ENCODE results near the gene WBP1L. TPM values are rescaled to one million over a fixed set of nuclear protein-coding genes. Genes with fewer than 3 reads are reported as not detected.

Gene WBP1L
- total RNA-seq, 4 donors from 2014 or later = 103 to 204 (median 145) TPM

DNA sequence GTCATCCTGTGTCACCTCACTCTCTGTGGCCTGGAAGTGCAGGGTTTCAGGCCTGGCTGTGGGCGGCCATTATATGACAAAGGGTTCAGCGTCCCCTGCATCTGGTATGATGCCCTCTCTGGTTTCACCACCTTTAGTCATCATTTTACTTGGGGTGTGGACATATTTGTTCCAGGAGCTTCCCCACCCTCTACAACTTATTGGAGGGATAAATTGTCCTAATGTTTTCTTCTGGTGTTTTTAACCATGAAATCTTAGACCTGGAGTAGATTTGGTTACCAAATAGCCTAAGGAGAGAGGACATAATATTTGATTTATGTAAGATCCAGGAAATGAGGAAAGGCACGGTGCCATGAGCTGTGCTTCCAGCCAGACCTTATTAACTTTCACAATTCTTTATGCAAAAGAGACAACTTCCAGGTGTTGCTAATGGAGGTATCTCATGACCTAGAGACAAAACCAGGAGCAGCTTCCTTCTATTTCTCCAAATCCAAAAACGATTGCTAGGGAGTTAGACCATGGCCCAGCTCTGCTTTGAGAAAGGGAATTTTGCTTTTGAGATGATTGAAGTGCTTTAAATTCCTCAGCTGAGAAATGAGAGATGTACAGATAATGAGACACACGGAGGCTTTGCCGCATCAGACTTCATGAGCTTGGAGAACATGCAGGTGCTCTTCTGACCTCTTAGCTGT lies 20.9 kb downstream of the WBP1L start:
- no peaks in the 10 kb centered on the region for H3K27me3 ChIP-seq

DNA sequence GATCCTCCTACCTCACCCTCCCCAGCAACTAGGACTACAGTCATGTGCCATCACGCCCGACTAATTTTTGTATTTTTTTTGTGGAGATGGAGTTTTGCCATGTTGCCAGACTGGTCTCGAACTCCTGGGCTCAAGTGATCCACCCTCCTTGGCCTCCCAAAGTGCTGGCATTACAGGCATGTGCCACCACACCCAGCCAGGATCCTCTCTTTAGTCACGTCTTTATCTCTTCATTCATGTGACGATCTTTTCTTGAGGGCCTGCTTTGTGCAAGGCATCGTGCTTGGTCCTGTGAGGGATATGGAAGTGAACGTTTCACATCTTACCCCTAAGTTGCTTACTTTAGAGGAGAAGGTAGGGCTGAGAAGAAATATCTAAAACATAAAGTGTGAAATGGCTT lies 21.6 kb downstream of the WBP1L start:
- Histone ChIP-seq H3K27me3 (no peaks in the 10 kb centered on the region), H3K36me3 (no peaks in the 10 kb centered on the region), H3K4me1 (peaks cover 22 to 49% of the 10 kb centered on the region in 2 donors), H3K4me3 (no peak overlapping the region), H3K9me3 (no peaks in the 10 kb centered on the region), H3K27ac (no peak overlapping the region)
- intact Hi-C loops (cut with DNase I; ENCODE audit: low total_unique reads) = no loop called here
- ATAC-seq (no peak), DNase-seq (no peak)
- TF ChIP-seq, protein P1, sequence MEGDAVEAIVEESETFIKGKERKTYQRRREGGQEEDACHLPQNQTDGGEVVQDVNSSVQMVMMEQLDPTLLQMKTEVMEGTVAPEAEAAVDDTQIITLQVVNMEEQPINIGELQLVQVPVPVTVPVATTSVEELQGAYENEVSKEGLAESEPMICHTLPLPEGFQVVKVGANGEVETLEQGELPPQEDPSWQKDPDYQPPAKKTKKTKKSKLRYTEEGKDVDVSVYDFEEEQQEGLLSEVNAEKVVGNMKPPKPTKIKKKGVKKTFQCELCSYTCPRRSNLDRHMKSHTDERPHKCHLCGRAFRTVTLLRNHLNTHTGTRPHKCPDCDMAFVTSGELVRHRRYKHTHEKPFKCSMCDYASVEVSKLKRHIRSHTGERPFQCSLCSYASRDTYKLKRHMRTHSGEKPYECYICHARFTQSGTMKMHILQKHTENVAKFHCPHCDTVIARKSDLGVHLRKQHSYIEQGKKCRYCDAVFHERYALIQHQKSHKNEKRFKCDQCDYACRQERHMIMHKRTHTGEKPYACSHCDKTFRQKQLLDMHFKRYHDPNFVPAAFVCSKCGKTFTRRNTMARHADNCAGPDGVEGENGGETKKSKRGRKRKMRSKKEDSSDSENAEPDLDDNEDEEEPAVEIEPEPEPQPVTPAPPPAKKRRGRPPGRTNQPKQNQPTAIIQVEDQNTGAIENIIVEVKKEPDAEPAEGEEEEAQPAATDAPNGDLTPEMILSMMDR (IDR thresholded peaks at IDR 0.05 in 4 of 5, conservative IDR thresholded peaks at IDR 0.05 in 1 of 5) = no peak
- TF ChIP-seq POLR2A (IDR thresholded peaks at IDR 0.05) = no peak
- in situ Hi-C loops (cut with MboI; ENCODE audit: low sequenced_read_pairs in 4 of 4) = no loop called here

More for the DNA sequence above, 20.9 kb downstream of the WBP1L start:
- Histone ChIP-seq H3K4me1 (peaks cover 16 to 42% of the 10 kb centered on the region in 2 donors), H3K27ac (peak overlapping the region in 2 of 4 donors; percentile 17 to 38), H3K36me3 (no peaks in the 10 kb centered on the region), H3K9me3 (no peaks in the 10 kb centered on the region), H3K4me3 (no peak overlapping the region)
- TF ChIP-seq POLR2A (IDR thresholded peaks at IDR 0.05) = no peak
- TF ChIP-seq, protein P1 (IDR thresholded peaks at IDR 0.05 in 4 of 5, conservative IDR thresholded peaks at IDR 0.05 in 1 of 5) = no peak
- intact Hi-C loops (cut with DNase I; ENCODE audit: low total_unique reads) (no loop called here), in situ Hi-C loops (cut with MboI; ENCODE audit: low sequenced_read_pairs in 4 of 4) (no loop called here)
- no peak for DNase-seq
- ATAC-seq = peak in 1 of 2 donors; percentile 51

DNA sequence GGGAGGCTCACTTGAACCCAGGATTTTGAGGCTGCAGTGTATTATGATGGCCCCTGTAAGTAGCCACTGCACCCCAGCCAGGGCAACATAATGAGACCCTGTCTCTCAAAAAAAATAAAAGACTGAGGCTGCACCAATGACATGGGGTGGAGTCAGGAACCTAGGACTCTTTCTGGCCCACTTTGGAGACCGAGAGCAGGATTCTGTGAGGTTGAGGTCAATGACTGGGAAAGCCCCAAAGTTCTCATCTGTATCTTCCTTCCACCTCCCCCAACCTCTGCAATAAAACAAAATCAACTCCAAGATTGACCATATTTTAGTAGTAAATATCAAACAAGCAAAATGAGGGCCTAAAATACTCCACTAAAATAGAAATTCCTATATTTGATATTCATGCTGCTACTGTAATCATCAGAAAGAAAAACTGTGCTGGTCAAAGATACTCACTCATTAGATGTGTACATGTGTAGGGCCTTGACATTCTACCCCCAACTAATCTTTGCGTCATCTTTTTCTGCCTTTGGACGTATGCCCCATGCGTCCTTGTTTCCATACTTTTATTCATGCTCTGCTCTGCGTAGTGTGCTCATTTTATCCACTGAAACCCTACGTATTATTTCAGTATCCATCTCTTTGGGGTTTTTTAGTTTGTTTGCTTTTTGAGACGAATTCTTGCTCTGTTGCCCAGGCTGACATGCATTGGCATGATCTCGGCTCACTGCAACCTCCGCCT lies 23.8 kb downstream of the WBP1L start:
- TF ChIP-seq POLR2A (IDR thresholded peaks at IDR 0.05) = no peak
- TF ChIP-seq, protein P1 (IDR thresholded peaks at IDR 0.05 in 4 of 5, conservative IDR thresholded peaks at IDR 0.05 in 1 of 5) = no peak
- intact Hi-C loops (cut with DNase I; ENCODE audit: low total_unique reads) = no loop called here
- Histone ChIP-seq H3K27ac (peak overlapping the region in 1 of 4 donors; percentile 14), H3K36me3 (no peaks in the 10 kb centered on the region), H3K9me3 (no peaks in the 10 kb centered on the region), H3K27me3 (no peaks in the 10 kb centered on the region), H3K4me3 (no peak overlapping the region), H3K4me1 (peaks cover 39 to 68% of the 10 kb centered on the region in 2 donors)
- ATAC-seq (no peak), DNase-seq (no peak)
- in situ Hi-C loops (cut with MboI; ENCODE audit: low sequenced_read_pairs in 4 of 4) = no loop called here

DNA sequence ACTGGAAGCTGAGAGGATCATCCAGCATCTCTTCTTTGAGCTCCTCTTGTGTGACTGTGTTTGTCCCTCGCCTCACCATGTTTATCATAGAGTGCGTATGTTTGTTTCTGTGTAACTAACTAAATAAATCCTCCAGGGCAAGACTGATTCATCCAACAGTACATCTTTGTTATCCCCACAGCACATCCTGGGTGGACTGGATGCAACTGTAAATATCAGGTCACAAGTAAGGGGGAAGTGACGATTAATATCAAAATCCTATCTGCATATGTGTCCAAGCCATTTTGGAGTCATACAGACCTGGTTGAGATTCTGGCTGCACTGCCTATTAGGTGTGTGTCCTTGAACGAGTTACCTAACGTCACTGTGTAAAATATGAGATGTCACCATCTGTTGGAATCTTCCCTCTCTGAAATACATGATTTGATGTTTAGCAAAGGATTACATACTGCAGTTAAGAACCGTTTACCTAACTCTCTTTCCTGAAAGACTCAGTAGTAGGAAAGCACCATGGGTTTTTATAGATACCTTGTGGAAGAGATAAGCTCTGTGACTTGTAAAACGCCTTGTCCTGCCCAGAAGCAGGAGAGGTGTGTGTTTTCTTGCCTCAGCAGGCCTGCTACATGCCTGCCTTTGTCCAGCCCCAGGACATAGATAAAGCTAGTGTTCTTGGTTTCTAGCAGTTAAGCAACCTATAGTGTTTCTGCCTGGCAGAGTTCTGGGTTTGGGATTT lies 25.8 kb downstream of the WBP1L start:
- Histone ChIP-seq H3K27me3 (no peaks in the 10 kb centered on the region), H3K36me3 (no peaks in the 10 kb centered on the region), H3K27ac (peak overlapping the region; percentile 91 to 100 (median 96)), H3K4me3 (no peak overlapping the region), H3K4me1 (peaks cover 54 to 76% of the 10 kb centered on the region in 2 donors), H3K9me3 (no peaks in the 10 kb centered on the region)
- DNase-seq = no peak
- intact Hi-C loops (cut with DNase I; ENCODE audit: low total_unique reads) (loop anchor here (2.0 to 10.0 kb wide), 2 partner anchors 17 to 265 kb away; partner anchors contain the start of genes ACTR1A and SUFU), in situ Hi-C loops (cut with MboI; ENCODE audit: low sequenced_read_pairs in 4 of 4) (no loop called here)
- TF ChIP-seq, protein P1 (IDR thresholded peaks at IDR 0.05 in 4 of 5, conservative IDR thresholded peaks at IDR 0.05 in 1 of 5) = no peak
- TF ChIP-seq POLR2A (IDR thresholded peaks at IDR 0.05) = no peak
- no peak for ATAC-seq
